ENCODE data around the gene CCDC141. TPM values are rescaled to one million over a fixed set of nuclear protein-coding genes. Genes with fewer than 3 reads are reported as not detected.
"Not testable (repeated sequence)": the region's sequence is repeated elsewhere in the genome, so short reads cannot be mapped to it uniquely, and the experiment has no call there.

Gene CCDC141
- 10 to 100 TPM; 32.4 to 94.7 (median 58.5) TPM for polyA plus RNA-seq (ENCODE audit: insufficient read length in 10 of 10)
- long read RNA-seq, donor 1, full-length matches to known transcripts, result 1 of 1 reads
- long read RNA-seq, donor 1, partial matches to known transcripts, result 0 of 1 reads
- long read RNA-seq, donor 1, other reads (novel, unspliced or antisense), result 0 of 1 reads
- long read RNA-seq, donor 2, full-length matches to known transcripts, result 1 of 1 reads
- long read RNA-seq, donor 2, partial matches to known transcripts, result 0 of 1 reads
- long read RNA-seq, donor 2, other reads (novel, unspliced or antisense), result 0 of 1 reads
- long read RNA-seq, donor 3, result 0 reads
- long read RNA-seq, donor 4, result 0 reads
- long read RNA-seq, donor 5, result 0 reads
- long read RNA-seq, donor 6, full-length matches to known transcripts, result 1 of 1 reads
- long read RNA-seq, donor 6, partial matches to known transcripts, result 0 of 1 reads
- long read RNA-seq, donor 6, other reads (novel, unspliced or antisense), result 0 of 1 reads
- long read RNA-seq, donor 7, result 0 reads
- long read RNA-seq, donor 8, partial matches to known transcripts, result 0 of 1 reads
- long read RNA-seq, donor 8, other reads (novel, unspliced or antisense), result 0 of 1 reads
- long read RNA-seq, donor 9, result 0 reads

- DNase-seq, result peak; percentile 51 to 69 (median 66)
Observed at GRCh38 chr2:179049546-179050311, at the start of gene CCDC141. Gene CCDC141, minus strand, starts transcription at chr2:179050137. Its CDS starts 196 bp downstream, at chr2:179049941.

GRCh38 chr2:179098080-179098689, 48.2 kb upstream of the CCDC141 start:
- no peak for DNase-seq

GRCh38 chr2:179097131-179097530, 47.2 kb upstream of the CCDC141 start:
- DNase-seq, result no peak

GRCh38 chr2:179096090-179096489, 46.2 kb upstream of the CCDC141 start:
- DNase-seq, result no peak

GRCh38 chr2:179092912-179093311, 43.0 kb upstream of the CCDC141 start:
- DNase-seq, result not testable (repeated sequence)

- DNase-seq, result no peak
Observed at GRCh38 chr2:179082697-179083096, 32.8 kb upstream of the CCDC141 start.

- DNase-seq, result no peak
Observed at GRCh38 chr2:179081954-179082353, 32.0 kb upstream of the CCDC141 start.

- DNase-seq, result no peak
Observed at GRCh38 chr2:179072527-179072926, 22.6 kb upstream of the CCDC141 start.

GRCh38 chr2:179071810-179072355, 21.9 kb upstream of the CCDC141 start:
- no peak for DNase-seq

GRCh38 chr2:179070895-179071294, 21.0 kb upstream of the CCDC141 start:
- DNase-seq, result no peak

GRCh38 chr2:179069685-179070084, 19.7 kb upstream of the CCDC141 start:
- DNase-seq, result no peak

GRCh38 chr2:179068991-179069643, 19.2 kb upstream of the CCDC141 start:
- no peak for DNase-seq

GRCh38 chr2:179059026-179059700, 9.2 kb upstream of the CCDC141 start:
- no peak for DNase-seq

GRCh38 chr2:179057737-179058136, 7.8 kb upstream of the CCDC141 start:
- no peak for DNase-seq

GRCh38 chr2:179053568-179053967, 3.6 kb upstream of the CCDC141 start:
- DNase-seq, result not testable (repeated sequence)

- DNase-seq, result peak in 1 of 3 donors; percentile 20
Observed at GRCh38 chr2:179051250-179051649, 1.3 kb upstream of the CCDC141 start.

GRCh38 chr2:179050755-179051154, 818 bp upstream of the CCDC141 start:
- peak; percentile 25 to 64 (median 57) for DNase-seq

GRCh38 chr2:179049203-179049545, 763 bp downstream of the CCDC141 start:
- DNase-seq, result peak in 2 of 3 donors; percentile 8 to 22

GRCh38 chr2:179048099-179048498, 1.8 kb downstream of the CCDC141 start:
- peak in 1 of 3 donors; percentile 7 for DNase-seq

GRCh38 chr2:179045602-179046001, 4.3 kb downstream of the CCDC141 start:
- not testable (repeated sequence) for DNase-seq

- no peak for DNase-seq
Observed at GRCh38 chr2:179044500-179044899, 5.4 kb downstream of the CCDC141 start.
